SK-N-MC (cell line): ENCODE measurements around the gene SOD3.

Experiments used
- DNase-seq: peaks from one replicate; pipeline ENCODE4 v3.0.0-alpha.2; 2011; ENCODE audit warnings: low read depth, low spot score
- H3K27ac ChIP-seq: fragments of 200-600 bp; sonication (generic); 2 replicates; pipeline ENCODE4 v1.5.1; 2016; ENCODE audit warnings: mixed run types
- H3K36me3 ChIP-seq: fragments of 200-600 bp; sonication (generic); 2 replicates; pipeline ENCODE4 v1.6.1; 2017; ENCODE audit warnings: antibody characterized with exemption, low read length, mixed read lengths; ENCODE audit not compliant: insufficient read depth
- H3K4me3 ChIP-seq: fragments of 200-600 bp; sonication (generic); 2 replicates; pipeline ENCODE4 v1.5.1; 2016
- H3K9ac ChIP-seq: fragments of 200-600 bp; sonication (generic); 2 replicates; pipeline ENCODE4 v1.8.0; 2017; ENCODE audit warnings: mixed run types, mixed read lengths; ENCODE audit not compliant: insufficient read length
- H3K9me3 ChIP-seq: fragments of 200-600 bp; sonication (generic); 2 replicates; pipeline ENCODE4 v1.6.1; 2017; ENCODE audit warnings: low read depth, mild to moderate bottlenecking, antibody characterized with exemption, low read length, moderate library complexity, mixed read lengths
- EZH2 ChIP-seq: fragments of 200-600 bp; sonication (generic); IDR thresholded peaks from one replicate; pipeline ENCODE4 v1.6.1; 2017; ENCODE audit warnings: antibody characterized with exemption
- FOXP2 ChIP-seq: optimal IDR thresholded peaks from 2 replicates; pipeline ENCODE3; 2011; ENCODE audit warnings: mild to moderate bottlenecking, moderate library complexity; ENCODE audit not compliant: insufficient read depth; ENCODE audit errors: extremely low read length, control extremely low read depth
- POLR2AphosphoS5 ChIP-seq: IDR thresholded peaks from 2 replicates; pipeline ENCODE4 v1.6.1; 2012; ENCODE audit warnings: mild to moderate bottlenecking, low read depth, low read length, borderline replicate concordance

The SOD3 gene

GRCh38 chr4:24794480-24794879 lies 893 bp upstream of the SOD3 start:
- Histone ChIP-seq H3K36me3 (no peaks in the 10 kb centered on the region), H3K27ac (no peak overlapping the region), H3K9me3 (no peaks in the 10 kb centered on the region), H3K9ac (no peak overlapping the region), H3K4me3 (no peak overlapping the region)
- TF ChIP-seq EZH2: no peak
- TF ChIP-seq POLR2AphosphoS5: no peak
- TF ChIP-seq FOXP2: no peak
- no peak for DNase-seq

GRCh38 chr4:24795666-24796381 lies 451 bp downstream of the SOD3 start:
- H3K36me3 ChIP-seq: no peaks in the 10 kb centered on the region
- TF ChIP-seq EZH2 (no peak), POLR2AphosphoS5 (no peak), FOXP2 (no peak)
- H3K4me3 ChIP-seq: no peak overlapping the region
- no peak overlapping the region for H3K27ac ChIP-seq
- no peak overlapping the region for H3K9ac ChIP-seq
- no peaks in the 10 kb centered on the region for H3K9me3 ChIP-seq
- DNase-seq: no peak

GRCh38 chr4:24796620-24797019 lies 1.2 kb downstream of the SOD3 start:
- no peak overlapping the region for H3K9ac ChIP-seq
- no peak for TF ChIP-seq POLR2AphosphoS5
- no peak for TF ChIP-seq EZH2
- no peak for TF ChIP-seq FOXP2
- no peak overlapping the region for H3K4me3 ChIP-seq
- no peaks in the 10 kb centered on the region for H3K9me3 ChIP-seq
- H3K36me3 ChIP-seq: no peaks in the 10 kb centered on the region
- no peak overlapping the region for H3K27ac ChIP-seq
- DNase-seq: no peak

GRCh38 chr4:24798036-24798610 lies 2.8 kb downstream of the SOD3 start:
- Histone ChIP-seq H3K36me3 (no peaks in the 10 kb centered on the region), H3K9me3 (no peaks in the 10 kb centered on the region), H3K9ac (no peak overlapping the region), H3K27ac (no peak overlapping the region), H3K4me3 (no peak overlapping the region)
- no peak for DNase-seq
- TF ChIP-seq FOXP2 (no peak), POLR2AphosphoS5 (no peak), EZH2 (no peak)

GRCh38 chr4:24799196-24799543 lies 3.8 kb downstream of the SOD3 start:
- TF ChIP-seq POLR2AphosphoS5 (no peak), EZH2 (no peak), FOXP2 (no peak)
- Histone ChIP-seq H3K9me3 (no peaks in the 10 kb centered on the region), H3K36me3 (no peaks in the 10 kb centered on the region), H3K9ac (no peak overlapping the region), H3K4me3 (no peak overlapping the region), H3K27ac (no peak overlapping the region)
- no peak for DNase-seq

- no peak overlapping the region for H3K27ac ChIP-seq
- no peak overlapping the region for H3K9ac ChIP-seq
- TF ChIP-seq FOXP2: no peak
- no peak for TF ChIP-seq EZH2
- TF ChIP-seq POLR2AphosphoS5: no peak
- H3K9me3 ChIP-seq: no peaks in the 10 kb centered on the region
- H3K36me3 ChIP-seq: no peaks in the 10 kb centered on the region
- no peak overlapping the region for H3K4me3 ChIP-seq
- DNase-seq: no peak
Observed at GRCh38 chr4:24799544-24800324, 4.4 kb downstream of the SOD3 start.

GRCh38 chr4:24800325-24800895 lies 5.0 kb downstream of the SOD3 start:
- H3K4me3 ChIP-seq: no peak overlapping the region
- no peak overlapping the region for H3K27ac ChIP-seq
- TF ChIP-seq POLR2AphosphoS5: no peak
- no peak for TF ChIP-seq FOXP2
- no peak for TF ChIP-seq EZH2
- H3K9me3 ChIP-seq: no peaks in the 10 kb centered on the region
- H3K36me3 ChIP-seq: no peaks in the 10 kb centered on the region
- no peak for DNase-seq
- H3K9ac ChIP-seq: no peak overlapping the region

- Histone ChIP-seq H3K36me3 (no peaks in the 10 kb centered on the region), H3K9ac (no peak overlapping the region), H3K9me3 (no peaks in the 10 kb centered on the region), H3K27ac (no peak overlapping the region), H3K4me3 (no peak overlapping the region)
- TF ChIP-seq FOXP2: no peak
- no peak for TF ChIP-seq POLR2AphosphoS5
- no peak for TF ChIP-seq EZH2
- DNase-seq: no peak
Observed at GRCh38 chr4:24801136-24801855, 5.9 kb downstream of the SOD3 start.
